Stimulated activated CD4-positive, alpha-beta T cell treated with anti-CD3 and anti-CD28 coated beads, Interleukin-12 subunit alpha, Interleukin-12 subunit beta, amount 100 ng/mL, for 48 hours (primary cell): Measurements from ENCODE around the gene STUB1.

Experiments used
- DNase-seq, 3 donors: peaks; one replicate each; pipeline ENCODE4 v3.0.0-alpha.2; 2020; ENCODE audit warnings: low read depth in 2 of 3, low spot score in 1 of 3

Gene STUB1

GRCh38 chr16:679814-680624 is at the start of gene STUB1:
Gene STUB1, plus strand, starts transcription at chr16:680410. Its CDS starts 116 bp downstream, at chr16:680526.
- DNase-seq, result peak; percentile 86 to 88 (median 87)

DNA sequence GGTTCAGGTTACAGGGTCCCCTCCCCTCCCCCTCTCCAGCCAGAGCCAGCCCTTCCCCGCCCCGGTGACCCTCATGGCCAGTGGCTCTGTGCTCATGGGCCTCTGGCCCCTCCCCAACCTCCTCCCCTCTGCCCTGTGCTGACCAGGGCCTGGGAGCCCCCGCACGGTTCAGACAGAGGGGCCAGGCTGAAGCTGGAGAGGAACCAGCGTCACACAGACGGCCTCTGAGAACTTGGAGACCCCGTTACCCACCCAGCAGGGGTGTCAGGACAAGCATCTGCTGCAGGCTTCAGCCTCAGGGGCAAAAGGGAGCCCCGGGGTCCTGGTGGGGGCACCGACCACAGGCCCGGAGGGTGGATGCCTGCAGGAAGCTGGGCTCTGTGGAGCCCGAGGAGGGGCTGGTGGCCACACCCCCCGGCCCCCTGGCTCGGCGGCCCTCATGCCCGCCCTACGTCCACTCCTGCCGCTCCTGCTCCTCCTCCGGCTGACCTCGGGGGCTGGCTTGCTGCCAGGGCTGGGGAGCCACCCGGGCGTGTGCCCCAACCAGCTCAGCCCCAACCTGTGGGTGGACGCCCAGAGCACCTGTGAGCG is 49.3 kb upstream of the STUB1 start, which contains the start of gene WFIKKN1:
Gene WFIKKN1 (plus strand): TSS at position 171 of the 591 bp plus-strand sequence. CDS start 269 bp downstream, at position 440.
- no peak for DNase-seq

DNA sequence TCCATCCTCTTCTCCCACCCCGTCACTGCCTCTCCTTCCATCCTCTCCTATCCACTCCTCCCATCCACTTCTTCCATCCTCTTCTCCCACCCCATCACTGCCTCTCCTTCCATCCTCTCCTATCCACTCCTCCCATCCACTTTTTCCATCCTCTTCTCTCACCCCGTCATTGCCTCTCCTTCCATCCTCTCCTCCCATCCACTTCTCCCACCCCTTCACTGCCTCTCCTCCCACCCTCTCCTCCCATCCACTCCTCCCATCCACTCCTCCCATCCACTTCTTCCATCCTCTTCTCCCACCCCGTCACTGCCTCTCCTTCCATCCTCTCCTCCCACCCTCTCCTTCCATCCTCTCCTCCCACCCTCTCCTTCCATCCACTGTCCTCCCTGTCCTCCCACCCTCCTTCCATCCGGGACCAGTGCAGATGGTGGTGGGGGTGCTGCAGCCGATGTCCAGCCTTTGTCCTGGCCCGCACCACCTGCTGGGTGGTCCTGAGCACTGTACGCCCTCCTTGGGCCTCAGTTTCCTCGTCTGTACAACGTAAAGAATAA is 48.3 kb upstream of the STUB1 start:
- DNase-seq, result no peak

- DNase-seq, result no peak
These were observed 47.5 kb upstream of the STUB1 start for GRCh38 chr16:632486-633335.

DNA sequence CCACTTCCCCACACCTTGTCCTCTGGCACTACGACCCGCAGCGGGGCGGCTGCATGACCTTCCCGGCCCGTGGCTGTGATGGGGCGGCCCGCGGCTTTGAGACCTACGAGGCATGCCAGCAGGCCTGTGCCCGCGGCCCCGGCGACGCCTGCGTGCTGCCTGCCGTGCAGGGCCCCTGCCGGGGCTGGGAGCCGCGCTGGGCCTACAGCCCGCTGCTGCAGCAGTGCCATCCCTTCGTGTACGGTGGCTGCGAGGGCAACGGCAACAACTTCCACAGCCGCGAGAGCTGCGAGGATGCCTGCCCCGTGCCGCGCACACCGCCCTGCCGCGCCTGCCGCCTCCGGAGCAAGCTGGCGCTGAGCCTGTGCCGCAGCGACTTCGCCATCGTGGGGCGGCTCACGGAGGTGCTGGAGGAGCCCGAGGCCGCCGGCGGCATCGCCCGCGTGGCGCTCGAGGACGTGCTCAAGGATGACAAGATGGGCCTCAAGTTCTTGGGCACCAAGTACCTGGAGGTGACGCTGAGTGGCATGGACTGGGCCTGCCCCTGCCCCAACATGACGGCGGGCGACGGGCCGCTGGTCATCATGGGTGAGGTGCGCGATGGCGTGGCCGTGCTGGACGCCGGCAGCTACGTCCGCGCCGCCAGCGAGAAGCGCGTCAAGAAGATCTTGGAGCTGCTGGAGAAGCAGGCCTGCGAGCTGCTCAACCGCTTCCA is 46.7 kb upstream of the STUB1 start:
- no peak for DNase-seq

GRCh38 chr16:634051-634670 is 46.0 kb upstream of the STUB1 start:
- no peak for DNase-seq

GRCh38 chr16:634996-635395 is 45.2 kb upstream of the STUB1 start:
- no peak for DNase-seq

DNA sequence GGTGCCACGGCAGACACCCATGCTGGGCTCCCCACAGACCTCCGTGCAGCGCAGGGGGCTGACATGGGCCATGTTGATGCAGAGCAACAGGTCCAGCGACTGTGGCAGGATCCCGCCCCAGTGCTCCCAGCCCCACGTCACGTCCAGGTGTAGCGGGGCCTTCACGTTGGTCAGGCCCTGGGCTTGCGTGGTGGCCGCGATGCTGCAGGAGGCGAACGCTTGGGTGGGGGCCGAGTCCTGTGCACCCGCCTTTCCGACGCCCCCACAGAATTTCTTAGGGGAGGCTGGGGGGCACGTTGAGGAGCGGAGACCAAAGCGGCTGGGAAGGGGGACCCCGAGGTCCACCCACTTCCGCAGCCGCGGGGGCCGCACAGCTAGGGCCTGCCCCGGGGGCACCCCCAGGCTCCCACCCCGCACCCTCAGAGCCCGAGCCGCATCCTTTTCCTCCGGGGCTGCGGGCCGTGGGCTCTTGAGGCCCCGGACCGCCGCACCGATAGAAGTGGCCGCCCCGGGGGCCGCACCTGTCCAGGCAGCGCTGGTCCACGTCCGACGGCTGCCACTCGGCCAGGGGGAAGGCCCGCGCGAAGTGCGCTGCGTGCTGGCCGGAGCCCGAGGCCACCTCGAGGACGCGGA is 44.5 kb upstream of the STUB1 start:
- DNase-seq, result no peak

DNA sequence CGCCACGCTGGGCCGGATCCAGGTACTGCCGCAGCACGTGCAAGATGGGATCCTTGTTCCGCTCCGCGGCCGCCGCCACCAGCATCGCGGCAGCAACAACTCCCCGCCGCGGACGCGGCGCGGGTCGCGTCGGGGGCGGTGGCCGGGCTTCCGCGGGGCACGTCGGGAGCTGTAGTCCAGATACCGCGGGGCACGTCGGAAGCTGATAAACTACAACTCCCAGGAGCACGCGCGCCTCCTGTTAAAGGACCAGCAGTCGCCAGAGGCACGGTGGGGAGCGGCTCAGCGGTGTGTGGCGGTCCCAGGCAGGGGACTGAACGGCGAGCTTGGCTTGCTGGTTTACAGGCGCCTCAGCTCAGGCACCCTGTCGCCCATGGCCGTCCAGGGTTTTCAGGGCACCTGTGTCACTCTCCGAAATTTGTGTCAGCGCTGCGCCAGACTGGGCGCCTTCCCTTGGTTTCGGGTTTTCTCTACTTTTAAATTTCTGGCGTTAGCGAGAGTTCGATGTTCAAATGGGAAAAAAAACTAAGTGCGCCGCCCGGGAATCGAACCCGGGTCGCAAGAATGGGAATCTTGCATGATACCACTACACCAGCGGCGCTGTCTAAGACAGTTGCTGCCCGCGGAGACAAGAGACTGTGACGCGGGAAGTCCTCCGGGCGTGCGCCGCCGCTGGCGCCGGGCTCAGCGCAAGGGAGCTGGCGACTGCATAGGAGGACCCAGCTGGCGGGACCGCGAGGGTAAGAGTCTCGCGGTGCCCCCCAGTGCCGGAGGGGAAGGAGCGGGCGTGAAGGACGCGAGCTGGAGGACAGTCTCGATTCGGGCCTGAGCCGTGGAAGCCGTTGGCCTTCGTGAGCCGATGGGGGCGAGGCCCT is 43.8 kb upstream of the STUB1 start, which contains the start of gene METTL26:
Gene METTL26 (minus strand): TSS at position 100 of the 875 bp plus-strand sequence. CDS start 15 bp downstream, at position 85.
- DNase-seq, result peak; percentile 86 to 95 (median 91)

- peak; percentile 82 to 86 (median 82) for DNase-seq
These were observed 42.9 kb upstream of the STUB1 start for GRCh38 chr16:637081-638018.

DNA sequence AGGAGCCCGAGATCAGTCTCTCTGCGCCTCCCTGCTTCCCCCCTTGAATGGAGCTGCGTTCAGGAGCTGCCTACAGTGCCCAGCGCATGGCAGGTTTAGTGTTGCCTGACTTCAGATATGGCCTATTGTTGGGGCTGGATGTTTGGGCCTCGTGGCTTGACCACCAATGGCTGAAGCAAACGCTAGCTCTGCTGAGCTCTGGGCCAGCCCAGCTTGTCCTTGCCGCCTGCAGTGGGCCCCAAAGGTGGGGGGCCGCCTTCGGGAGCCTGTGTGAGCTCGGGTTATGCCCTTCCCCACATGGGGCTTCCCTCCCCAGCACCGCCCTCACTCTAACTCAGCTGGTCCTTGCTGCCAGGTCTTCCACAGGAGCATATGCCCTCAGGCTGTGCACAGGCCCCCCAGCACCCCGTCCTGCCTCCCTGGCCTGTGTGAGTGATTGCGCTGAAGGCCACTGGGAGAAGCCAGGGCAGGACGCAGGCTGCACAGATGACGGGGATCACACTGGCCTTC is 42.1 kb upstream of the STUB1 start:
- no peak for DNase-seq

- no peak for DNase-seq
These were observed 41.4 kb upstream of the STUB1 start for GRCh38 chr16:638836-639235.

DNA sequence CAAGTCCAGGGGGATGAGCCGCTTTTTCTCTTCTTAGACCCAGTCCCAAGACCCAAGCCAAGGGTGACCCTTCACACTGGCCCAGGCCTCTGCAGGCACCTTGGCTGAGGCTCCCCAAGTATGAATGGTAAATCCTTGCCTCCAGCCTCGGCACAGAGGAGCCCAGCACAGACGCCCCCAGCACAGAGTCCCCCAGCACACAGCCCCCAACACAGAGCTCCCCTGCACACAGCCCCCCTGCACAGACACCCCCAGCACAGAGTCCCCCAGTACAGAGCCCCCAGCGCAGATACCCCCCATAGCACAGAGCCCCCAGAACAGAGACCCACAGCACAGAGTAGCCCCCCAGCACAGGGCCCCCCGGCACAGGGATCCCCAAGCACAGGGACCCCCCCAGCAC is 39.6 kb upstream of the STUB1 start:
- no peak for DNase-seq

DNA sequence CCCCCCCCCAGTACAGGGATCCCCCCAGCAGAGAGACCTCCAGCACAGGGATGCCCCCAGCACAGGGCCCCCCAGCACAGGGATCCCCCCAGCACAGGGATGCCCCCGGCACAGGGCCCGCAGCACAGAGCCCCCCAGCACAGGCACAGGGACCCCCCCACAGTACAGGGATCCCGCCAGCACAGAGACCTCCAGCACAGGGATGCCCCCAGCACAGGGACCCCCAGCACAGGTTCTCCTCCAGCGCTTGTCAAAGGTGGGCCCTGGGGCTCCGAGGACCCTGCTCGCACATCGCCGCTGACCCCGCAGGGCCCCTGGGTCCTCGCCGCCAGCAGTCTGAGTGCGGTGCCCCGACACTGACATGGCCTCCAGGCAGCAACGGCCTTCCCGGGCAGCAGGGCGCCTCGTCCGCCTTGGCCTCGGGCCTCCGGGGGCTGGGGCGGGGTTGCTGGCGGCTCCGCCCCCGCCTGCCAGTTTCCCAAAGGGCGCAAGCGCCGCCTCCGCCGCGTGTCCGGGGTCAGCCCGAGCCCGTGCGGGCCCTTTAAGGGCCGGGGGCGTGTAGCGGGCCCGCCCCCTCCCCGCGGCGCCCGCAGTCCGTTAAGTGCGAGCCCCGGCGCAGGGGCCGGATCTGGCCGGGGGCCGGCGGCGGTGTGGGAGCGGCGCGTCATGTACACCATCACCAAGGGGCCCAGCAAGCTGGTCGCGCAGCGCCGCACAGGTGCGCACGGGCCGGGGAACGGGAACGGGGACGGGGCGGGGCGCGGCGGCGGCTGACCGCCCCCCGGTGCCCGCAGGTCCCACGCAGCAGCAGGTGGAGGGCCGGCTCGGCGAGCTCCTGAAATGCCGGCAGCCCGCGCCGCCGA is 38.7 kb upstream of the STUB1 start, which contains the start of gene MCRIP2:
Gene MCRIP2 (plus strand): TSS at position 503 of the 863 bp plus-strand sequence. CDS start 164 bp downstream, at position 667.
- DNase-seq, result peak; percentile 50 to 77 (median 54)

- DNase-seq, result no peak
These were observed 37.8 kb upstream of the STUB1 start for GRCh38 chr16:642189-643049.
